Natural killer cell (primary cell): ENCODE data around the gene CDR2L. TPM values are rescaled to one million over a fixed set of nuclear protein-coding genes. Genes with fewer than 3 reads are reported as not detected.
"Not testable (repeated sequence)": the region's sequence is repeated elsewhere in the genome, so short reads cannot be mapped to it uniquely, and the experiment has no call there.

Experiments
- ATAC-seq, 3 donors: fragments of 150-1000 bp in 2 of 3; fragments of 200-7000 bp in 1 of 3; cut with Tn5 transposase; 1 replicate in 1 of 3; 2 replicates in 2 of 3; pipeline ENCODE4 v1.10.0; 2021; ENCODE audit warnings: mild to moderate bottlenecking in 2 of 3, moderate library complexity in 2 of 3
- DNase-seq, 2 donors: peaks; one replicate each; pipeline versions ENCODE4 v3.0.0 to v3.0.0-alpha.2; 2013 to 2021; ENCODE audit warnings: mixed read lengths in 1 of 2
- H3K27ac ChIP-seq: one replicate; pipeline ENCODE4 v1.5.1; 2013; ENCODE audit warnings: mild to moderate bottlenecking, low read length
- H3K27me3 ChIP-seq: one replicate; pipeline ENCODE4 v1.6.1; 2013; ENCODE audit warnings: low read length; ENCODE audit not compliant: control insufficient read depth, insufficient read depth
- H3K36me3 ChIP-seq: one replicate; pipeline ENCODE4 v1.6.1; 2013; ENCODE audit warnings: low read length; ENCODE audit not compliant: control insufficient read depth, insufficient read depth
- H3K4me1 ChIP-seq: one replicate; pipeline ENCODE4 v1.6.1; 2013; ENCODE audit warnings: low read length; ENCODE audit not compliant: control insufficient read depth, insufficient read depth
- H3K4me3 ChIP-seq: one replicate; pipeline ENCODE4 v1.5.1; 2013; ENCODE audit warnings: low read length
- H3K9me3 ChIP-seq: one replicate; pipeline ENCODE4 v1.6.1; 2013; ENCODE audit warnings: low read length; ENCODE audit not compliant: control insufficient read depth, insufficient read depth
- H3K27ac Mint-ChIP-seq, 2 donors: one replicate each; pipeline ENCODE4 v1.8.0; 2022; ENCODE audit warnings: mild to moderate bottlenecking in 2 of 2, mixed read lengths in 2 of 2, moderate library complexity in 1 of 2
- H3K27me3 Mint-ChIP-seq, 2 donors: one replicate each; pipeline ENCODE4 v1.8.0; 2022; ENCODE audit warnings: low read depth in 2 of 2, mixed read lengths in 2 of 2
- H3K36me3 Mint-ChIP-seq: one replicate; pipeline ENCODE4 v1.8.0; 2022; ENCODE audit warnings: mixed read lengths
- H3K4me1 Mint-ChIP-seq, 2 donors: one replicate each; pipeline ENCODE4 v1.8.0; 2022; ENCODE audit warnings: mixed read lengths in 2 of 2
- H3K4me3 Mint-ChIP-seq: one replicate; pipeline ENCODE4 v1.8.0; 2022; ENCODE audit warnings: mild to moderate bottlenecking, moderate library complexity, mixed read lengths
- H3K9me3 Mint-ChIP-seq, 2 donors: one replicate each; pipeline ENCODE4 v1.8.0; 2022; ENCODE audit warnings: mixed read lengths in 2 of 2
- WGBS: methylation state at CpG from one replicate; pipeline ENCODE4 v1.1.7; 2013; ENCODE audit warnings: missing lambda C conversion rate; ENCODE audit not compliant: insufficient coverage; 5-methylcytosine and 5-hydroxymethylcytosine counted together
- intact Hi-C: fragments of 100-400 bp; cut with micrococcal nuclease; formaldehyde crosslinking; loops from one replicate; pipeline ENCODE4 v1.14.2; 2022
- total RNA-seq, 4 donors: library from RNA; stranded (reverse); fragments of 120-200 nt in 1 of 4; gene quantifications; one replicate each; pipeline versions ENCODE4 v1.2.3 to v1.2.4, GENCODE V29; 2013 to 2022
- TF ChIP-seq, protein P1 (sequence below): fragments of 200-600 bp; IDR thresholded peaks from one replicate; pipeline ENCODE4 v1.8.0; 2022; ENCODE audit warnings: antibody characterized with exemption

The CDR2L gene
- total RNA-seq, 3 donors from 2014 or later (not counting 1 experiment from before 2014, with no cell fraction given) = 0.14 to 0.23 TPM; not detected in 1

DNA sequence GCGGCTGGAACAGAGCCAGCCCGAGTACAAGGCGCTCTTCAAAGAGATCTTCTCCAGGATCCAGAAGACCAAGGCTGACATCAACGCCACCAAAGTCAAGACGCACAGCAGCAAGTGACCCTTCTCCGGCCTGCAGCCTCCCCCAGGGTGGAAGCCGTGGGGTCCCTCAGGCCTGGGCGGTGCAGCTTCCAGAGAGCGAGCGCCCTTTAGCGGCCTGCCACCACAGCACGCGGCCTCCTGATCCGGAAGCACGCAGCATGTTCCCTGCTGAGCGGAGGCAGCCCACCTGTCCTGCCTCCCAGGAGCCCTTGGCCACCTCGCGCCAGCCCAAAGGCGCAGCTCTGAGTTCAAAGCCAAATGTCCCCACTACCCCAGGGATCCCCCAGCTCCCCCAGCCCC, 16.5 kb downstream of the CDR2L start:
- no peaks in the 10 kb centered on the region for H3K27me3 Mint-ChIP-seq
- TF ChIP-seq, protein P1, sequence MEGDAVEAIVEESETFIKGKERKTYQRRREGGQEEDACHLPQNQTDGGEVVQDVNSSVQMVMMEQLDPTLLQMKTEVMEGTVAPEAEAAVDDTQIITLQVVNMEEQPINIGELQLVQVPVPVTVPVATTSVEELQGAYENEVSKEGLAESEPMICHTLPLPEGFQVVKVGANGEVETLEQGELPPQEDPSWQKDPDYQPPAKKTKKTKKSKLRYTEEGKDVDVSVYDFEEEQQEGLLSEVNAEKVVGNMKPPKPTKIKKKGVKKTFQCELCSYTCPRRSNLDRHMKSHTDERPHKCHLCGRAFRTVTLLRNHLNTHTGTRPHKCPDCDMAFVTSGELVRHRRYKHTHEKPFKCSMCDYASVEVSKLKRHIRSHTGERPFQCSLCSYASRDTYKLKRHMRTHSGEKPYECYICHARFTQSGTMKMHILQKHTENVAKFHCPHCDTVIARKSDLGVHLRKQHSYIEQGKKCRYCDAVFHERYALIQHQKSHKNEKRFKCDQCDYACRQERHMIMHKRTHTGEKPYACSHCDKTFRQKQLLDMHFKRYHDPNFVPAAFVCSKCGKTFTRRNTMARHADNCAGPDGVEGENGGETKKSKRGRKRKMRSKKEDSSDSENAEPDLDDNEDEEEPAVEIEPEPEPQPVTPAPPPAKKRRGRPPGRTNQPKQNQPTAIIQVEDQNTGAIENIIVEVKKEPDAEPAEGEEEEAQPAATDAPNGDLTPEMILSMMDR = no peak
- Histone ChIP-seq H3K27me3 (no peaks in the 10 kb centered on the region), H3K27ac (no peak overlapping the region), H3K4me1 (no peaks in the 10 kb centered on the region), H3K4me3 (no peak overlapping the region), H3K36me3 (no peaks in the 10 kb centered on the region), H3K9me3 (no peaks in the 10 kb centered on the region)
- no peaks in the 10 kb centered on the region for H3K9me3 Mint-ChIP-seq
- H3K4me1 Mint-ChIP-seq = peaks cover 0 to under 1% of the 10 kb centered on the region in 2 donors
- H3K27ac Mint-ChIP-seq = no peak overlapping the region
- intact Hi-C loops = no loop called here
- WGBS = 94% methylated on average over 19 of the region's 19 CpGs
- ATAC-seq = no peak
- no peaks in the 10 kb centered on the region for H3K36me3 Mint-ChIP-seq
- no peak for DNase-seq
- H3K4me3 Mint-ChIP-seq = no peak overlapping the region

DNA sequence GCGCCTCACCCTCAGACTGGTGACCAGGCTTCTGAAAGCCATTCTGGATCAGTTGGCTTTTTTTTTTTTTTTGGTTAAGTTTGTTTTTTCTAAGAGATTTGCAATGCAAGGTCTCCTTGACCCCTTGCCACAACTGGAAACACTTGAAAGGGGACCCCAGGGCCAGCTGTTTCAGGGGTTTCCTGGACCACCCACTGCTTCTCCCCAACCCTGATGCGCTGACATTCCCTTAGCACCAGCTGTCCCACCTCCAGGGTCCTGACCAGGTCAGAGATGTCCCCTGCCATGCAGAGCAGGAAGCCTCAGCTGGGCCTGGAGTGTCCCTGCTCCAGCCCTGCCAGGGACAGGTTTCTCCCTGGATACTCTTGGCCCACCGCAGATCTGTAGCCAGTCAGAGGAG, 16.9 kb downstream of the CDR2L start:
- no peaks in the 10 kb centered on the region for H3K27me3 Mint-ChIP-seq
- H3K4me1 Mint-ChIP-seq = no peaks in the 10 kb centered on the region
- intact Hi-C loops = no loop called here
- H3K9me3 Mint-ChIP-seq = no peaks in the 10 kb centered on the region
- Histone ChIP-seq H3K27me3 (no peaks in the 10 kb centered on the region), H3K9me3 (no peaks in the 10 kb centered on the region), H3K4me1 (no peaks in the 10 kb centered on the region), H3K4me3 (no peak overlapping the region), H3K27ac (no peak overlapping the region), H3K36me3 (no peaks in the 10 kb centered on the region)
- 92% methylated on average over 3 of the region's 3 CpGs for WGBS
- DNase-seq (no peak), ATAC-seq (no peak)
- H3K27ac Mint-ChIP-seq = no peak overlapping the region
- TF ChIP-seq, protein P1 = no peak
- H3K36me3 Mint-ChIP-seq = no peaks in the 10 kb centered on the region
- H3K4me3 Mint-ChIP-seq = no peak overlapping the region

DNA sequence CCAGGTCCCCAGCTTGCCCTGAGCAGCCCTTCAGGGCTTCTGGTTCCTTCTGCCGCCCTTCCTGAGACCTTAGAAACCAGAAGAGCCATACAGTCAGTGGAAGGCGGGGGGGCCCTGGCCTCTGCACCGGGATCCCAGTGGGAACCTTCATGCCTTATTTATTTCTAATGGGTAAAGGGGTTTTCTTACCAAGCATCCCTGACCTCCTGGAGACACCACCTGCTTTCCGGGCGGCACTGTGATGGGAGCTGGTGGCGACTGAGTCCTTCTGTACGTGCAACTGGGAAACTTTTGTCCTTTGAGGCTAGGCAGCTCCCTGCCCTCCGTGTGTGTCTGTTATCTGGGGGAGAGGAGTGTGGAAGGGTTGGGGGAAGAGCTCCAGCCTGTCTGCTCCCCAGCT, 17.9 kb downstream of the CDR2L start:
- Histone ChIP-seq H3K4me1 (no peaks in the 10 kb centered on the region), H3K9me3 (no peaks in the 10 kb centered on the region), H3K36me3 (no peaks in the 10 kb centered on the region), H3K4me3 (no peak overlapping the region), H3K27ac (no peak overlapping the region), H3K27me3 (no peaks in the 10 kb centered on the region)
- intact Hi-C loops = no loop called here
- no peaks in the 10 kb centered on the region for H3K9me3 Mint-ChIP-seq
- no peaks in the 10 kb centered on the region for H3K36me3 Mint-ChIP-seq
- TF ChIP-seq, protein P1 = no peak
- H3K4me3 Mint-ChIP-seq = no peak overlapping the region
- no peaks in the 10 kb centered on the region for H3K27me3 Mint-ChIP-seq
- DNase-seq (no peak), ATAC-seq (no peak)
- WGBS = 96% methylated on average over 7 of the region's 8 CpGs
- no peak overlapping the region for H3K27ac Mint-ChIP-seq
- no peaks in the 10 kb centered on the region for H3K4me1 Mint-ChIP-seq

DNA sequence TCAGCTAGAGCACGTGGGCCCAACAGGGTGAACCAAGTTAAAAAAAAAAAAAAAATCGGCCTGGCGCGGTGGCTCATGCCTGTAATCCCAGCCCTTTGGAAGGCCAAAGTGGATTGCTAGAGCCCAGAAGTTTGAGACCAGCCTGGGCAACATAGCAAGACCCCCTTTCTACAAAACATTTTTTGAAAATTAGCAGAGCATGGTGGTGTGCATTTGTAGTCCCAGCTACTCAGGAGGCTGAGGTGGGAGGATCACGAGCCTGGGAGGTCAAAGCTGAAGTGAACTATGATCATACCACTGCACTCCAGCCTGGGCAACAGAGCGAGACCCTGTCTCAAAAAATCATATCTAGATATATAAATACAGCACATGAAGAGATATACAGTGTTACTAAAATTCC, 18.7 kb downstream of the CDR2L start:
- ATAC-seq, H3K9me3 Mint-ChIP-seq, H3K4me1 ChIP-seq, H3K27me3 ChIP-seq, DNase-seq, H3K9me3 ChIP-seq, H3K4me3 ChIP-seq, H3K36me3 Mint-ChIP-seq, H3K36me3 ChIP-seq, H3K27ac ChIP-seq, intact Hi-C loops, H3K4me3 Mint-ChIP-seq, H3K4me1 Mint-ChIP-seq, H3K27me3 Mint-ChIP-seq, H3K27ac Mint-ChIP-seq: not testable (repeated sequence)
- WGBS = 91% methylated on average over 5 of the region's 6 CpGs
